Measurements from ENCODE around the gene MAGEA3.
"Not testable (repeated sequence)": the region's sequence is repeated elsewhere in the genome, so short reads cannot be mapped to it uniquely, and the experiment has no call there.

- not testable (repeated sequence) for TF ChIP-seq CTCF (conservative IDR thresholded peaks at IDR 0.05 in 1 of 2, IDR thresholded peaks at IDR 0.05 in 1 of 2; ENCODE audit: extremely low read depth in 1 of 2, insufficient read depth in 1 of 2, low read depth in 1 of 2, low read length in 2 of 2); EZH2 (IDR thresholded peaks at IDR 0.05; ENCODE audit: borderline replicate concordance, low read length)
These were observed 23.9 kb upstream of the MAGEA3 start for GRCh38 chrX:152674652-152675051.
